ENCODE data around the gene PCGF6.

DNA sequence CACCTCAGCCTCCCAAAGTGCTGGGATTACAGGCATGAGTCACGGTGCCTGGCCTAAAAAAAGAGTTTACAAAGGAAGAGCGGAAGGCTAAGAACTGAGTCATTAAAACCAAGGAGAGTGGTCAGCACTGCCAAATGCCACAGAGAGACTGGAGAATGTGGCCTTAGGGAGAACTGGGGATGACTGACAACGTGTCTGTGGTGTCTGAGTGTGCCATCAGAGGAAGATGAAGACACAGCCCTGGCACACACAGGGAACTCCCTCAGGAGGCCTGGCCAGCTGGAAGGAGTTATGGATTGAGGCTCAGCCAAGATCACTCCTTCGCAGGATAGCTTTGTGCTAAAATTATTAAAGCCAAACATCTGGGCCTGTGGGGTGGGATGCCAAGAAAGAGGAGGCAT, 77.9 kb downstream of the PCGF6 start:
- TF ChIP-seq EGR1 (IDR thresholded peaks at IDR 0.05) (no peak), RAD21 (IDR thresholded peaks at IDR 0.05; ENCODE audit: low read depth) (no peak), TAF1 (IDR thresholded peaks at IDR 0.05; ENCODE audit: low read depth) (no peak), CEBPB (IDR thresholded peaks at IDR 0.05) (no peak), CREB1 (IDR thresholded peaks at IDR 0.05; ENCODE audit: low read depth) (no peak), FOXM1 (IDR thresholded peaks at IDR 0.05; ENCODE audit: borderline replicate concordance, low read depth) (no peak), TEAD4 (IDR thresholded peaks at IDR 0.05) (peak; percentile 23; the same call in 1 of the 2 replicates), YY1 (IDR thresholded peaks at IDR 0.05; ENCODE audit: low read depth) (no peak), REST (IDR thresholded peaks at IDR 0.05; ENCODE audit: low read depth) (no peak), TCF12 (IDR thresholded peaks at IDR 0.05; ENCODE audit: low read depth) (no peak)
- TF ChIP-seq, protein P1, sequence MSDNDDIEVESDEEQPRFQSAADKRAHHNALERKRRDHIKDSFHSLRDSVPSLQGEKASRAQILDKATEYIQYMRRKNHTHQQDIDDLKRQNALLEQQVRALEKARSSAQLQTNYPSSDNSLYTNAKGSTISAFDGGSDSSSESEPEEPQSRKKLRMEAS (IDR thresholded peaks at IDR 0.05), result no peak

Data from Ishikawa (cell line).